ENCODE results near the gene ADAMTS6.

Gene ADAMTS6

DNA sequence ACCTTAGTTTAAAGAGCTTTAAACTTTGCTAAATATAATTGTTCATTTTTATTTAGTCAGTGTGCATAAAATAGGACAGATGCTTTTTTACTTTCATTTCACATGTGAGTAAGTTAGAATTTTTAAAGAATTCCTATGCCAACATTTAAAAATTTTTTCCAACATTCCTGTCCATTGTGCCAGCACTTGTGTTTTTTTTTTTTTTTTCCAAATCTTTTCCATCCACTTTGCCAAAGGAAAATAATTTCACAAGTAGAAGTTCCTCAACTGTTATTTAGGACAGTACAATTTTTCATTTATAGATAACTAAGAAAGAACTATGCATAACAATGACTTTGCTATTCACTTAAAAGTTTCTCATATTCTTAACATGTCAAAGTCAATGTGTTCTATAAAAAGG is 189.5 kb downstream of the ADAMTS6 start:
- FAIRE-seq: no peak
- DNase-seq (ENCODE audit: low spot score): no peak

DNA sequence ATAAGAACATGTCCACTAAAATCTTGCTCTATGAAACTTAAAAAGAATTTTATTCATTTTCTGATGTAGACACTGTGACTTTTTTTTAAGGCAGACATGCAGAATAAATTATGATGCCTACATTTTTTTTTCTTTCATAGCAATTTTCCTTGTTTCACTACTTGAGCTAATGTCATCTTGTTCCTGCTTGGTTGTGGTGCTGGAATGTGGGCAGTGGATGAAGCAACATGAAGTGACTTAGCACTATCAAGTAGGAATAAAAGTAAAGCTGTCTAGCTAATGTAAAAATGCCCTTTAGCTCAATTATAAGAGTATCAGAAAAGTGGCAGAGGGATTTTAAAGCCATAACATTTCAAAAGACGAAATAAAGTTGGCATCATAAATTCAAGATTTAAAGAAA is 191.0 kb downstream of the ADAMTS6 start:
- FAIRE-seq: no peak
- no peak for DNase-seq (ENCODE audit: low spot score)

DNA sequence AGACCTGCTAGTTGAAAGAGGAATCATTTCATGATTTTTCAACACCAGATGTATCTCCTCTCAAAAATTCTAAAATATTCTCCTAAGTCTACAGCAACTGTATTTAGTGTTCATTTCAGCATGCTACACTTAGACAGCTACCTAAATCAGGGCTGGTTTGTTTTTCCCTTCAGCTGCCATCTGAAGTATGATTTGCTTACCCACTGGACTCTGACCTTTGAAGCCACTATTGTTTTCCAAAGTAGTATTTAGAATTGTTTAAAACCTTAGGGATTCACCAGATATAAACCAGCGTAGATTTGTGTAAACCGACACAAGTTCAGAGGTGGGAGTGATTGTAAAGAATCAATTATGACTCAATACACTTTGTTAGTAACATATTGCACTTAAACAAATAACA is 193.1 kb downstream of the ADAMTS6 start:
- DNase-seq (ENCODE audit: low spot score): no peak
- no peak for FAIRE-seq

DNA sequence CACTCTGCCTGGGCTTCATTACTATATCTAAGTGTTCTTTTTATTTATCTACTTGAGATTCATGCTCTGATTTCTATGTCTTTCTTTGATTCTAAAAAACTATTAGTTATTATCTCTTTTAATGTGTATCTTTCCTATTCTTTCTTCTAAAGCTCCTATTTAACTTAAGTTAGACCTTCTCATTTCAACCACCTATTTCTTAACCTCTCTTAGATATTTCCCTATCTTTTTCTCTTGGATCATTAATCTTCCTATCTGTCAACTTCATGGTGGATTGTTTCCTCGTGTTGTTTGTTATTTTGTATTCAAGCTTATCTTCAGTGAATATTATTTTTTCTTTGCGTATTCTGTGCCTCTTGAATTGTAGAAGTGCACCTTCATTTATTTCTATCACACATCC is 202.1 kb downstream of the ADAMTS6 start:
- DNase-seq (ENCODE audit: low spot score) (no peak), FAIRE-seq (no peak)

DNA sequence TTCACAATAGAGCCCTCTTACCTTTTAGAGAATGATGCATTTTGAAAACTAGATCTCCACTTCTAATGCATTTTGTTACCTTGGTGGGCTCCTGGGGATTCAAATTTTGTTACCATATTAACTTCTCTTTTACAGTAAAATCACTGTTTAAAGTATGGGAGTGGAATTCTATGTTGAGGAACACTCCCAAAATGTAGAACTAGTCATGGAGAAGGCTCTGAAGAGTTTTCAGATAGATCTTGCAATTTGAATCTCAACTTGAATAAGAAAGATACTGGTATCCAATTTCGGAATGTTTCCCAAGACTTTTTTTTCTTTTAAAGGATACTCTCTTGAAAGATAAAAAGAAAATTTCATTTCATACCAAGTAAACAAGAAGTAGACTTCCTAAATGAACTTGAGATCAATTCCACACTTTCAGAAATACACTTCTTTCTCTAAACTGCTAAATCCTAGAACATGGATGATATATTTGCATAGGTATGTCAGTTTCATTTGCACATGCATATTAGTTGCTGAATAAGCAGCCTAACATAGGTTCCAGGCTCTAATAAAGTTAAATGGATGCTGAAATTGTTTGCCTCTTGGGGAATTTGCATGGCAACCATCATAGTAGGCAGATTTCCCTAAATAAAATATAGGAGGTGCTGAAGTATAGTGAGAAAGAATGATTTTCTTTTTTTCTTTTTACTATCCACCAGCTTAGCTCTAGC is 205.4 kb downstream of the ADAMTS6 start:
- DNase-seq (ENCODE audit: low spot score) (no peak), FAIRE-seq (no peak)

DNA sequence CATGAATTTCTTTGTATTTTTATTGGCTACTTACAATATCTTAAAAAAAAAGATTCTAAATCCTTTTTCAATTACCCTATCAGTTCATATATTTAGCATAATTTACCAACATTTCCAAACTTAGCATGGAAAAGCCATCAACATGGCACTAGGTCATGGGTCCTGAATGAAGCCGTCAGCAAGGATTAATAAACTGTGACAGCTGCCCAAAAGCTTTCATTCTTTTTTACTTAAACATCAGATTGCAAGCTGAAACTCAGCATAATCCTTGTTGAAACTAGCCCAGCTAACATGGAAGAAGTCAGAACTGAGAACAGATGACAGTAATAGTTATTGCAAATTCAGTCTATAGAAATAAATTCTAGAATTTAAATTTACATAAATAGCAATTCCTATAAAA is 209.8 kb downstream of the ADAMTS6 start:
- FAIRE-seq (no peak), DNase-seq (ENCODE audit: low spot score) (no peak)

DNA sequence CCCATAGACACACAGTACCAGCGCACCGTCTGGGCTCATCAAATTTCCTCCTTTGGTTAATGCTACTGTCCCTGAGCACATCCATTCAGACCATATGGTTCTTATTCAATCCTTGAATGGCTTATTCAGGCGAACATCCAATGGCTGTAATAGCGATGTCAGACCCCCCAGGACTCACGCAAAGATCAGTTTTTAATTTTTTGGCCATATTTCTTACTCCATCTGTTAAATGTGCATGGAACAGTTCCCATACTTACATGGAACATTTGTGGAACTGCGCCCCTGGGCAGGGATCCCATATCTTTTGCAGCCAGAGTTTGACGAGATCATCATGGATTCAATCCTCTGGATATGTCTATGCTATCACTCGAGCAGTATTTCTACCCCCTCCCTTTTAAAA is 213.2 kb downstream of the ADAMTS6 start:
- no peak for FAIRE-seq
- no peak for DNase-seq (ENCODE audit: low spot score)

DNA sequence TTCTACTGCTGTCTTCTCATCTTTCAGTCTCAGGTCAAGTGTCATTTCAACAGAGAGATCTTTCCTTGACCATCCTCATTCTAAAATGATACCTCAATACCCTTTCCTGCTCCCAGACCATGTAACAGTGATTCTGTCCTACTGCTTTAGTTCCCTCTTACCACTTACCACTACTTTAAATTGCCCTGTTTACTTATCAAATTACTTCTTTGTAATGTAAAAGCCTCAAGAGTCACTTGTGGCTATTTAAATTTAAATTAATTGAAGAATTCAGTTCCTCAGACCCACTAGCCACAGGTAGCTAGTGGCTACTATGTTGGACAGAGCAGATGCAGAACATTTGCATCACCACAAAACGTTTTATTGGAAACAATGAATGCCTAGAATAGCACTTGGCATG is 217.3 kb downstream of the ADAMTS6 start:
- DNase-seq (ENCODE audit: low spot score) (no peak), FAIRE-seq (no peak)

DNA sequence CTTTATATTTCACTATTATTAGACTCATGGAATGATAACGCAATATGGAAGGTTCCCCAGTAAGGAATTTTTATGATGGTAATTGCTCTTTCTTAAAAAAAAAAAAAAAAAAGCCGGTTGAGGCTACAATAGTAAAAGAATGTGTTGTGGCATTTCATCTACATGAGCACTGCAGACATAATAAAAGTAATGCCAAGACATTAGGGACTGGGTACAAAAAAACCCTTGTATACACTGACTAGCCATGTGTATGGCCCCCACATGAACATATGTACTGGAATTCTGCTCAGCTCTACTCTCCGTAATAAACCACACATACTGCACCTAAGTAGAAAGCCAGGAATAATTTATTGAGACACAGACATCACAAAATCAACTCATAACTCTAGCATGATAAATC is 218.4 kb downstream of the ADAMTS6 start:
- DNase-seq (ENCODE audit: low spot score): no peak
- no peak for FAIRE-seq

DNA sequence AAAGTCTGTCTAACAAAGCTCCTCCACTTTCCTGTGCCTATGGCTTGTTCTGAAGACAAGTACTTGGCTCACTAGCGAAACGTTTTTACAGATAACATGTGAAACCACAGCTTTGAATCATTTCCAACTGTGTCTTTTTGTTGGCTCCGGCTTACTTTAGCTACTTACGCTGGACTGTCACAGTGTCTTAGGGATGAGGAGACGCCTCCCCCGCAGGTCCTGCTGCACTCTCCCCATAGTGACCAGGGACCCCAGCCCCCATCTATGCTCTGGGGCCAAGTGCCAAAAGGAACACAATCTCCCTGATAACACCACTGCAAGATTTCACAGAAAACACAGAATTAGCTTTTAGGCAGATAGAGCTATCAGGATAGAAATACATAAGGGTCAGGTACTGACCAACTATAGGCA is 219.1 kb downstream of the ADAMTS6 start:
- FAIRE-seq (peak; percentile 37), DNase-seq (ENCODE audit: low spot score) (peak; percentile 18)

DNA sequence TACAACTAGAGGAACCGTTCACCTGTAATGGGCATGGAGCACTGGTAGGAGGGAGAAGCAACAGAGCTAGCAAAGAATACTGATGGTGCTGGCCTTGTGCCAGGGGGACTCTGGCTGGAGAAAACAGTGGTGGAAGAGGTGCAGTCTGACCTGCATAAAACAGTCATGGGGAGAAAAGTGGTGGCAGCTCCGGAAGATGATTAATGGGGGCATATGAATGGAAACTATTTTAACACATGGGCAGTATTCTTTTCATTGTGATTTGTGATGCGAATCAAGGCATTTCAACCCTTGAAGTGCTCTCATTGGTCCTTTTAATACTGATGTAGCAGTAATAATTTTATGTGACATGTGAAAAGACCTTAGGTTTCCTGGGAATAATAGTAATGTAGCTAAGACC is 219.6 kb downstream of the ADAMTS6 start:
- FAIRE-seq (no peak), DNase-seq (ENCODE audit: low spot score) (peak; percentile 35)

DNA sequence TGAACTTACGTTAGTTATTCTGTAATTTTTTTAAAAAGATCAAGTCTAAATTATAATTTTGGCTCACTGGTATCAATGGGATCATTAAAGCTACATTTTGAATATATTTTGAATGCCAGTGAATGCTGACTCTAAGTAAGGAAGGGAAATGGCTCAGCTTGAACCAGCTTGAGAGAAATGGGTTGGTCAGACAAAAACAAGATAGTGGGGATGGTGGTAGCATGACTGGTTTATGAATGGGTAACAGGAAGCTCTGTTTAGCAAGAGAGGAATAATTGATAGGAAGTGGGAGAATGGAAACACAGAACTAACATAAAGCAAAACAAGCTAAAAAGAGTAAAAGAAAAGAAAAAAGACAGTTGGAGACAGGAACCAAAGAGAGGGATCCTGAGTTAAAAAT is 220.2 kb downstream of the ADAMTS6 start:
- FAIRE-seq (no peak), DNase-seq (ENCODE audit: low spot score) (no peak)

DNA sequence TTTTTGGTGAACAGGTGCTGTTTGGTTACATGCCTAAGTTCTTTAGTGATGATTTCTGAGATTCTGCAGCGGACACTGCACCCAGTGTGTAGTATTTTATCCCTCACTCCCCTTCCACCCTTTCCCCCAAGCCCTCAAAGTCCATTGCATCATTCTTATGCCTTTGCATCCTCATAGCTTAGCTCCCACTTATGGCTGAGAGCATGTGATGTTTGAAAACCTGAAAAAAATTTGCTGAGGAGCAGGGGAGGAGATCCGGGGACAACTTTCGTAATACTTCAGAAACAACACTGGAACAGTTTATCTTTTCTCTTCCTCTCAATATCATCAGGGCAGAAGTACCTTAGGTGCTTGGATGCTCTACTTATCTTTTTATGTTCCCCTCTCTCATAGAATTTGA is 226.4 kb downstream of the ADAMTS6 start:
- DNase-seq (ENCODE audit: low spot score) (no peak), FAIRE-seq (no peak)

DNA sequence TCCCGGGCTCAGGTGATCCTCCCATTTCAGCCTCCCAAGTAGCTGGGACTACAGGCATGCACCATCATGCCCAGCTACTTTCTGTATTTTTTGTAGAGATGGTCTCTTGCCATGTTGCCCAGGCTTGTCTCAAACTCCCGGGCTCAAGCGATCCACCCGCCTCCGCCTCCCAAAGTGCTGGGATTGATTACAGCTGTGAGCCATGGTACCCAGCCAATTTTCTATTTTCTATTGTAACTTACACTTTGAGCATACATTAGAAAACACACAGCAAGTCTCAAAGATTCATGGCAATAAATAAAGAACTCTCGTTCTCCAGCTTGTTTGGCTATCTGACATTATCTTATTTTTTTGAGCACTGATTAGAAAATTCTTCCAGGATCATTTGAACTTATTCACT is 228.7 kb downstream of the ADAMTS6 start:
- DNase-seq (ENCODE audit: low spot score): no peak
- no peak for FAIRE-seq

DNA sequence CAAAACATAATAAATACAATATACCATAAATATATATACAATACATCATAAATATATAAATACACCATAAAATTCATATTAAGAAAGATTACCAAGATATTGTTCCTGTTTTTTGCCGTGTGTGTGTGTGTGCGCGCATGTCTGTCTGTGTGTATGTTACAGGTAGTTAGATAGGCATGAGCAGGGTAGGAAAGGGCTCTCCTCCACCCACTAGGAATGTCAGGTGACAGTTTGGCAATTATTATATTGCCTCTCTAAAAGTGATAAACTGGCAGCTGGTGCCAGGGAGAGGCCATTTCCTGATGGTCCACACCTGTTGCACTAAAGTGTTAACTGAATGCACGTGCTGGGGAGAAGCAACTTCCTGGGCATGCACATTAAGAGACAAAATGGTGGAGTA is 232.8 kb downstream of the ADAMTS6 start:
- DNase-seq (ENCODE audit: low spot score) (no peak), FAIRE-seq (no peak)

DNA sequence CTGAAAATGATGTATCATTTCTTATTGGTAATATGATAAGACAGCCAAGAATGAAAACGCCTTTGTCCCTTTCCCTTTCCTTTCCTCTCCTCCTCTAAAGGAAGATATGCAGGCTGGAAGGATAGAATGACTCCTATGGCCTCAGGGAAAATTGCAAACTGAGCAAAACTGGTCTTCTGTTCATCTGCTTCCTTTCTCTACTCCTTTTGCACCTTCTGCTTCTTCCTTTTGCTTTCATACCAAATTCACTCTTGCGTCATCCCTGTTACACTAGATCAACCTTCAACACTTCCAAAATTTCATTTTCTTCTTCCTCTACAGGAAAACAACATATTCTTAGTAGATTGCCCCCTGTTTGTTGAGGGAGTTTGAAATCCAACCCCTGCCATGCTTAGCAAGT is 234.1 kb downstream of the ADAMTS6 start:
- FAIRE-seq (no peak), DNase-seq (ENCODE audit: low spot score) (no peak)

DNA sequence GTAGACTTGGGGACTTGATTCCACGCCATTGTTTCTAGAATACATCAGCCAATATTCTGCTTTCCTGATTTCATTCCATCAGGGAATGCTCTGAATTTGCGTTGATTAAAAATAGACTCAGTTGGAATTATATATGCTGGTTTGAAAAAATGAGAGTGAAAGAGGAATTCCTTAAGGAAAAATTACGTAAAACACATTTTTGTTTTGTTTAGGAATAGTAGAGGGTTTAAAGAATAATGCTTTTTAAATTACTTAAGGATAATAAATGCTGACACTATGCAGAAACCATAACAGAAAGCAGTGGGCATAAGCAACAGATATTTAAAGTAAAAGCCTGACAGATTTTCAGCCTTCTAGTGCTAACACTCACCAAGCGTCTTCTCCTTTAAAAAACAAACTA is 235.0 kb downstream of the ADAMTS6 start:
- no peak for FAIRE-seq
- DNase-seq (ENCODE audit: low spot score): no peak

DNA sequence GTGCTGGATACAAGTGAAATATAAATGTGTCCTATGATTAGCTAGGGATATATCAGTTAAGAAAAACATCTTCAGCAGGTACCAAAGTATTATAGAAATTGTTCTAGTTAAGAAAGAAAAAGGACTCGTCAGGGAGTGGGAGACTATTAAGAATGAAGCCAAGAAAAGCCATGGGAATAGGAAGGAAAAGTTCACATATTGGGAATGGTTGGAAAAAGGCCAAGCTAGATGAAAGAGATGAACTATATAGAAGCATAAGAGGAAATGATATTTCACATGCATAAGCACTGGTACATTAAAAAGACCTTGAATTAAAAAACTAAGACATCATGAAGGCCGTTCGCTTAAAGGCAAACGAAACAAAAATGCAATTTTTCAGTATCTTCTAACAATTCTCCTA is 237.7 kb downstream of the ADAMTS6 start:
- DNase-seq (ENCODE audit: low spot score): no peak
- no peak for FAIRE-seq

DNA sequence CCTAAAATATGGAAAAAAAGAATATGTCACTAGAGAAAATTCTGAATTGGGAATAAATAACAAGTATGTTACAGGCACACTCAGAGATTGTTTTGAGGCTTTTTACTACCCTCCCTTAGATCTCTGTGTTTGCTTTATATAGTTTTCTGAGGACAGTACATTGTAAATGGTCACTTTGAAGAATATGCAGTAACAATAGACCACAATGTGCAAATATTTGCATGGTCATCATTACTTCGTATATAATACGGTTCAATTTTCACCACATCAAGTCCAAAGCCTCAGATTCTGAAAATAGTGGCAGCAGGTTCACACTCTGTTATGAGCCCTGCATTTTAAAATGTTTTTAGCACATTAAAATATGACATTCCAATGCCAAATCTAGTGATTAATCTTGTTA is 238.6 kb downstream of the ADAMTS6 start:
- FAIRE-seq (no peak), DNase-seq (ENCODE audit: low spot score) (no peak)

DNA sequence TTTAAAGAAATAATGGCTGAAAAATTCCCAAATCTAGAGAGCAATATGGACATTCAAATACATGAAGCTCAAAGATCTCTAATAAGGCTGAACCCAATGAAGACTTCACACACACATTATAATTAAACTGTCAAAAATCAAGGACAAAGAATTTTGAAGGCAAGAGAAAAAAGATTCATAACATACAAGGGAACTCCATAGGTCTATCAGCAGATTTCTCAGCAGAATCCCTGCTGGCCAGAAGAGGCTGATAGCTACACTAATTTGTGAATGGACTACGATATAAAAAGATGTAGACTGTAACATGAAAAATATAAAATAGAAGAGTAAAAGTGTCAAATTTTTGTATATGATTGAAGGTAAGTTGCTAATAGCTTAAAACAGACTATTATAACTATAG is 251.9 kb downstream of the ADAMTS6 start:
- FAIRE-seq (no peak), DNase-seq (ENCODE audit: low spot score) (no peak)

DNA sequence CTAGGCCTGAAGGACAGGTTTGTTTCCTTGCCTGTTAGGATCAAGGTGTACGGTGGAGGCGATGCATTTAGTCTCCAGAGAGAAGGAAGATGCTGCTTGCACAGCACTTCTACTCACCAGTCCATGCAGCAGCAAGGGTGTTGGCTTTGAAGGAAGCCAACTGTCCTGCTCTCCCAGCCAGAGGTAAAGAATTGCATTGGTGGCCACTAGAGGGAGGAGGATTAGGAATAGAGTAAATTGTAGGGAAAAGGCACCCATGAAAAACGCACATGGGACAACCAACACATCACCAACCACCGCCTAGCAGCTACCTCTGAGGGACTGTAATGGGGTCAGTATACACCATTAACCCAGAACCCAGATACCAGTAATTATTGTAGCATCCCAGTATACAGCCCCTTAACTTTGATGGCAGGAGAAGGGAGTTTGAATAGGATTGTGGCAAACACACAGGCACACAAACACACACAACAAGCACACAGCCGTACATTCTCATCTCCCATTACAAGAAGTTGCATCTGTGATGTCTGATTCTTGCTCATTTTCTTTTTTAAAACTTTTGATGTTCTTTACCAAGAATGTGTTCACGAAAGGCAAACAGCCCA is 267.7 kb downstream of the ADAMTS6 start:
- FAIRE-seq: peak; percentile 81
- peak; percentile 17 for DNase-seq (ENCODE audit: low spot score)

DNA sequence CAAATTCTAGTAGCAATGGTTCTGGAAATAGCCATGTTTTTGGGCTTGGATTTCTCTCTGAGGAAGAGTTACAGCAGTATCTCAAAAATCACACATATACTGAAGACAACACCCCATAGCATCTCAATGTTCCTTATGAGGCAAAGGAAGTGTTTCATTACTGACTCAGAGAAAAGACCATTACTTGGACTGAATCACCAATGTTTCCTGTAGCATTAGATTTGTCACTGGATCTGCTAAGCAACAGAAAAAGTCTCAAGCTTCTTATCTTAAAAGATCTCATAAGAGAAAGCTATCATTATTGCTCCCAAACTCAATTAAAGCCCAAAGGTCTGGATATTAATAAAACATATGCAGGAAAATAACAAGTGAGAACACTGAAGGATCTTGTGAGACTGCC is 272.4 kb downstream of the ADAMTS6 start:
- DNase-seq (ENCODE audit: low spot score): peak; percentile 37
- FAIRE-seq: no peak

DNA sequence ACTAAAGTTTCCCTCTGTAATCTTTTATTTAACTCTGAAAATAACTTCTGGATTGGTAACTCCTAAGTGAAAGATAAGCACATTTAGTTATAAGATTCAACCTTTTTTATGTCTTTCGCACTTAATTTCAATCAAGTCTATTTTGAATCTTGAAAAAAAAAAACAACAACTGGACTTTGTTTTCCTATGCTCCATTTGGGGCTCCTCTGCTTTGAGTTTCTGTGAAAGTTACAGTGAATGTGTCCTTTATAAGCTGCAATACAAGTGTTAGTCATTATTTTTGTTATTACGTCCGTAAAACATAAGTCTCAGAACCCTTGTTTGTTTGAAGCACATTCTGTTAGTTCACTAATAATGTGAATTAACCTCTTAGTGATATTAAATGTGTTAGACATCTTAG is 276.8 kb downstream of the ADAMTS6 start:
- DNase-seq (ENCODE audit: low spot score) (no peak), FAIRE-seq (no peak)

DNA sequence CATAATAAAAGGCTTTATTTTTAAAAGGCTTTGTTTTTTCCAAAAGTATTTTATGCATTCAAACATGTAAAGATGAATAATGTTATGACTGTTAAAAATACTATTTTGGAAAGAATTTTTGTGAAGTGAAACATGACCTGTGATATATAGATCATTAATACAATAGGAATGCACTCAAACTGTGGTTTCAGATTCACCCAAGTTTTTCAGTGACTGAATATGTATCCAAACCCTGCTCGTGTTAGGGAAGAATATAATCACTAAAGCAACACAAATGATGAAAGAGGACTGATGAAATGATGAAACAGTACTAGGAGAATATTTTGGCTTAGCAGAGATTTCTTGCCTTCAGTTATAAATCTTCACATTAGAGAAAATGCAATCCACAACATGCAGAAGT is 278.0 kb downstream of the ADAMTS6 start:
- DNase-seq (ENCODE audit: low spot score) (peak; percentile 26), FAIRE-seq (no peak)

All from urothelium cell line (cell line).